HG03066 (cell line): ENCODE measurements around the gene CKMT2.

Experiments used
- ATAC-seq: cut with Tn5 transposase; IDR thresholded peaks from one replicate; pipeline ENCODE4 v1.9.1; 2021; ENCODE audit warnings: low read depth; ENCODE audit not compliant: unreplicated experiment

CKMT2 gene

GRCh38 chr5:81301271-81302015, 68.3 kb downstream of the CKMT2 start, which contains the start of gene ZCCHC9:
TSS of gene ZCCHC9 (plus strand) at chr5:81301587. CDS start at chr5:81304758, 3,171 bp downstream.
- ATAC-seq: peak; percentile 98

- ATAC-seq: no peak
Measured at GRCh38 chr5:81302596-81302995, 69.5 kb downstream of the CKMT2 start.

GRCh38 chr5:81303563-81303962, 70.4 kb downstream of the CKMT2 start:
- ATAC-seq: no peak

- no peak for ATAC-seq
Measured at GRCh38 chr5:81305785-81306184, 72.7 kb downstream of the CKMT2 start.

DNA sequence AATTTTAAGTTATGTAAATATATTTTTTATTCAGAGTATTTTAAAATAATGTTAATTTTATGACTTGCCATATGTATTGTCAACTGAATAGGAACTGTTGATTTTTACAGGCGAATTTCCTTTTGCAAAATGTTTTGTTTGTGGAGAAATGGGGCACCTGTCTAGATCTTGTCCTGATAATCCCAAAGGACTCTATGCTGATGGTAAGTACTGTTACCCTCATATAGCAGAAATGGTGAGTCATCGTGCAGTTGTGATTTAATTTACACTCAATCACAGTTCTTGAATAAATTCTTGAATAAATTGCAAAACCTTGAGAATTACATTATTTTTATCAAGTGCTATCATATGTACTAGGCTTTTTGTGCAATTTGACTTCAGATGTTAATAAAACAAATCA, 75.7 kb downstream of the CKMT2 start:
- no peak for ATAC-seq

DNA sequence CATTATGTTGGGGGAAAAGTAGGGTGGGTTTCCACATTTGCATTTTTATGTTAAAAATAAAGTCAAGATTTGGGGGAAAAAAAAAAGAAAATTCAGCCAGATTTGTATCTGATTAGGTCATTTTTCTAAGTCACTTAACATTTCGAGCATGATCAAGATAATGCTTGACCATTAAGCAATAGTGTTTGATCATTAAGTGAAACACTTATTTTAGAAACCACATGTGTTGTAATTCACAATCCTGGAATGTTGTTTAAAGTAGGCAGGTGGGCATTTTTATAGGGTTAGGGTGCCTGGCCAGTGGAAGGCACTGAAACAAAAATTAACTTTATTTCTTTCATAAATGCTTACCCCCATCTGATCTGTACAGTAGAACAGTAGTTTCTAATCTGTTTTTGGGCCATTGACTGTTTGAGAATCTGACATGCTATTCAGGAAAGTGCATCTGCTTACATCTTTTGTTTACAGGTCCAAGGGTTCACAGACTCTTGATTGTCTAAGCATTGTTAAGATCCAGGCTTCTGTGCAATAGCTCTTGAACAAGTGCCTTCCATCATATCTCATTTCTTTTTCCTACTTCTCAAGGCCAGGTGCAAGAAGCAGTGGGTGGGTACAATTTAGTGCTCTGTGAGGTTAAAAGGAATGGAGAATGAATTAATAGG, 77.4 kb downstream of the CKMT2 start:
- no peak for ATAC-seq

DNA sequence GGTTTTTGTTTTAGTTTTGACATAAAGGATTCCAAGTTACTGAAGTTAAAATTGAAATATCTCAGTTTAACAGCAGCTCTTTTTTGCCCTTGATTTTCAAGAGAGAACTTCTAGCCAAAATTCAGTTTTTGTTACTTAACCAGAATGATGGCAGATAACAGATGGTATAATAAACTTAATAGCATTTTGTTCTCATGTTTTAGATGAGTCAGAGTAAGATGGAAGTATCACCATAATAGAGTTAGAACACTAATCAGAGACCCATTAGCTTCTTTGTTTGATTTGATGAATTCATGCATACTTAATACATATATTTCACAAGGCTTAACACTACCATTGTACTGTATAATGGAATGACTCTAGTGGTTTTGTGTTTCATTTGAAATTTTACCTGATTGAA, 80.2 kb downstream of the CKMT2 start:
- ATAC-seq: no peak

GRCh38 chr5:81313686-81314085, 80.6 kb downstream of the CKMT2 start:
- ATAC-seq: no peak

DNA sequence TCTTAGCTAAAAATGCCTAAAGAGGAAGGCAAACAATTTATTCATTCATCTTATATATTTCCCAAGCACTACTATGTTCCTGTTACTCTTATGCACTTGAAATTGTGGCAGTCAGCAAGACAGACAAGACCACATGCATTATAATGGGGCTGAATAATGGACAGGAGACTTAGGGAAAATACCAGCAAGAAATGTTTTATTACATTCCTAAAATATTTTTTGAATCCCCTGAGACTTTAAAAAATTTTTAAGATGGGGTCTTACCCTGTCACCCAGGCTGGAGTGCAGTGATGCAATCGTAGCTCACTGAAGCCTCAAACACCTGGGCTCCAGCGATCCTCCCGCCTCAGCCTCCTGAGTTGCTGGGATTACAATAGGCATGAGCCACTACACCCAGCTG, 81.5 kb downstream of the CKMT2 start:
- ATAC-seq: no peak

- no peak for ATAC-seq
Measured at GRCh38 chr5:81315336-81315735, 82.2 kb downstream of the CKMT2 start.

- no peak for ATAC-seq
Measured at GRCh38 chr5:81315830-81316229, 82.7 kb downstream of the CKMT2 start.
